Daoy (cell line): ENCODE results near the gene TRIP13. TPM values are rescaled to one million over a fixed set of nuclear protein-coding genes. Genes with fewer than 3 reads are reported as not detected.
A peak's percentile ranks its signal among the peaks of the same experiment; 100 is the strongest.
"Not testable (repeated sequence)": the region's sequence is repeated elsewhere in the genome, so short reads cannot be mapped to it uniquely, and the experiment has no call there.

ENCODE experiments used
- DNase-seq: peaks from one replicate; pipeline ENCODE4 v3.0.0-alpha.2; 2015; ENCODE audit warnings: low read depth
- total RNA-seq: library from RNA; depleted of rRNA; stranded (reverse); fragments of >200 nt; shearing (Covaris generic); gene quantifications from 2 replicates; pipeline ENCODE4 v1.2.3, GENCODE V29; 2014

Gene TRIP13
- total RNA-seq, 1 experiment from 2014 or later: 88.9 TPM

- DNase-seq: not testable (repeated sequence)
Observed at GRCh38 chr5:918717-919116, 26.0 kb downstream of the TRIP13 start.

GRCh38 chr5:919356-920000 is 26.8 kb downstream of the TRIP13 start:
- no peak for DNase-seq

- DNase-seq: no peak
Observed at GRCh38 chr5:920321-920720, 27.6 kb downstream of the TRIP13 start.

GRCh38 chr5:921456-922435 is 29.1 kb downstream of the TRIP13 start:
- no peak for DNase-seq

- DNase-seq: no peak
Observed at GRCh38 chr5:922436-923280, 30.0 kb downstream of the TRIP13 start.

DNA sequence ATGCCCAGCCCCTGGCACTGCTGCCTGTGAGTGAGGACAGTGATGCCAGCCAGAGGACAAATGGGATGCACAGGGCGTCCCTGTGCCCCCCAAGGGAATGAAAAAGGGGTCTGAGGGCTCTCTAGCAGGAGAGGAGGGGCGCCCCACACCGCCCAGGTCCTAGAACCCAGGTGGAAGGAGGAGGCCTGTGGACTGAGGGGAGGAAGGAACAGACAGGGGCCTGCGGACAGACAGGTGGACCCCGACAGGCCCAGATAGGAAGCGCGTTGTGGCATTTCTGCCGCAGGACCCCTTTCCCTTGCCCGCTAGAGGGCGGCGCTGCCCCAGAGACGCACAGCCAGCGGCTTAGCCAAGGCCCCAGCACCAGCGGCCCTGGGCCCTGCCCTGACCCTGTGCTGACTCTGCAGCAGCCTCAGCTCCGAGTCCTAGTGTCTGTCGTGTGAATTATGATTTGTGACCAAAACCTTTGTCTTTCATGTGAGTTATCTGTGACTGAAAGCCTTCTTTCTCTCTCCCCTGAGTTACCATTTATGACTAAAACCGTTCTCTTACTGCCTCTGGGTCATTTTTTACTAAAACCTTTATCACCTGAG is 30.7 kb downstream of the TRIP13 start:
- DNase-seq: peak; percentile 80

- DNase-seq: no peak
Observed at GRCh38 chr5:926417-927171, 33.9 kb downstream of the TRIP13 start.

GRCh38 chr5:927172-928015 is 34.7 kb downstream of the TRIP13 start:
- no peak for DNase-seq

DNA sequence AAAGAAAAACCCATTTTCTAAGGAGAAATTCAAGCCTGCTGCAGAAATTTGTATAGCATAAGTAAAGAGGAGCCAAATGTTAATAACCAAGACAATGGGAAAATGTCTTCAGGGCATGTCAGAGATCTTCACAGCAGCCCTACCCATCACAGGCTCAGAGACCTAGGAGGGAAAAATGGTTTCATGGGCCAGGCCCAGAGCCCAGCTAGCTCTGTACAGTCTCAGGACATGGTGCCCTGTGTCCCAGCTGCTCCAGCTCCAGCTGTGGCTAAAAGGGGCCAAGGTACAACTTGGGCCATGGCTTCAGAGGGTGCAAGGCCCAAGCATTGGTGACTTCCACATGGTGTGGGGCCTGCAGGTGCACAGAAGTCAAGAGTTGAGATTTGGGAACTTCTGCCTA is 36.5 kb downstream of the TRIP13 start:
- not testable (repeated sequence) for DNase-seq

DNA sequence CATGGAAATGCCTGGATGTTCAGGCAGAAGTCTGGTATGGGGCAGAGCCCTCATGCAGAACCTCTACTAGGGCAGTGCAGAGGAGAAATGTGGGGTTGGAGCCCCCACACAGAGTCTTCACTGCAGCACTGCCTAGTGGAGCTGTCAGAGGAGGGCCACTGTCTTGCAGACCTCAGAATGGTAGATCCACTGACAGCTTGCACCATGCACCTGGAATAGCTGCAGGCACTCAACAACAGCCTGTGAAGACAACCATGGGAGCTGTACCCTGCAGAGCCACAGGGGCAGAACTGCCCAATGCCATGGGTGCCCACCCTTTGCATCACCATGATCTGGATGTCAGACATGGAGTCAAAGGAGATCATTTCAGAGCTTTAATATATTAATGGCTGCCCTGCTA is 36.9 kb downstream of the TRIP13 start:
- DNase-seq: no peak

DNA sequence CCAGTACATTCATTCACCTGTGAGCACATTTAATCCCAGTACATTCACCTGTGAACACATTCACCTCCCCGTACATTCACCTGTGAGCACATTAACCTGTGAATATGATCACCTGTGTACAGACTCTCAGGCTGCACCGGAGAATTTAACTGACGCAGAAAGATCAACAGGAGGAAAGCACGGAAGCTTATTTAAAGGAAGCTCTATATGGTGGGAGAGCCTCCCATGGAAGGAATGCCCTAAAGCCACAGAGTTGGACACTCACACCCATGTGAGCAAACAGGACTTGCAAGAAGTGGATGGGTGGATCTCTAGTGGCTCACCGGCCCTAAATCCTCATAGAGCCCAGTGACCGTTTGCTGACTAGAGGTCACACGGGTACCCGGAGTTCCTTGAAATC is 38.2 kb downstream of the TRIP13 start:
- no peak for DNase-seq

DNA sequence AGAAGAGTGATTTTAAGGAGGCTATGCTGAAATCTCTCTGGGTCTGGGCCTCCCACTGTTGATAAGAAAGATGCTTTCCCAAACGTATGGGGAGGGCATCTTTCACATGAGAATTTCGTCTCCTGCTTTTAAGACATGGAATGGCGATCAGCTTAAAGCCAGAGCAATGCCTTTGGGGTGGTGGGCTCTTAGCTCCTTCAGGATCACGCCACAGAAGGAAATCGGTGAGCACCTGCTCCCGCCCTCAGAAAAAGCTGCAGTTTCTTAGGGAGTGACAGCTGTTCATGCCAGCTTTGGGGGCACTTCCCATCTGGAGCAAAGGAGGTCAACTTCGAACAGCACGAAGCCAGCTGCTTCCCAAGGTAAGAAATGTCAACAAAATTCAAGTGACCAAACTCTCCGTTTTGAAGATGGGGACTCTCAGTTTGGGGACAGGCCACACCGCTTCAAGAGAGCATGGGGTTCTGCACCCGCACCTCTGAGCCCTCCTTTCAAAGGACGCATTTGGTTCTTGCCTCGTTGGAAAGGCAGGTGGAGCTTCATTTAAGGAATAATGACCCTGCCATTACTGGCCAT is 39.0 kb downstream of the TRIP13 start:
- DNase-seq: no peak

- DNase-seq: no peak
Observed at GRCh38 chr5:932151-932627, 39.5 kb downstream of the TRIP13 start.

- no peak for DNase-seq
Observed at GRCh38 chr5:932628-933250, 40.1 kb downstream of the TRIP13 start.

- no peak for DNase-seq
Observed at GRCh38 chr5:933251-933861, 40.7 kb downstream of the TRIP13 start.

DNA sequence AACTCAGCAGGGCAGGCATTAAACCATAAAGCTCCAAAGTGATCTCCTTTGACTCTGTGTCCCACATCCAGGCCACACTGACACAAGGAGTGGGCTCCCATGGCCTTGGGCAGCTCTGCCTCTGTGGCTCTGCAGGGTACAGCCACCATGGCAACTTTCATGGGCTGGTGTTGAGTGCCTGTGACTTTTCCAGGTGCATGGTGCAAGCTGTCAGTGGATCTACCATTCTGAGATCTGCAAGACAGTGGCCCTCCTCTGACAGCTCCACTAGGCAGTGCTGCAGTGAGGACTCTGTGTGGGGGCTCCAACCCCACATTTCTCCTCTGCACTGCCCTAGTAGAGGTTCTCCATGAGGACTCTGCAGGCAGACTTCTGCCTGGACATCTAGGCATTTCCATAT is 41.3 kb downstream of the TRIP13 start:
- DNase-seq: not testable (repeated sequence)

DNA sequence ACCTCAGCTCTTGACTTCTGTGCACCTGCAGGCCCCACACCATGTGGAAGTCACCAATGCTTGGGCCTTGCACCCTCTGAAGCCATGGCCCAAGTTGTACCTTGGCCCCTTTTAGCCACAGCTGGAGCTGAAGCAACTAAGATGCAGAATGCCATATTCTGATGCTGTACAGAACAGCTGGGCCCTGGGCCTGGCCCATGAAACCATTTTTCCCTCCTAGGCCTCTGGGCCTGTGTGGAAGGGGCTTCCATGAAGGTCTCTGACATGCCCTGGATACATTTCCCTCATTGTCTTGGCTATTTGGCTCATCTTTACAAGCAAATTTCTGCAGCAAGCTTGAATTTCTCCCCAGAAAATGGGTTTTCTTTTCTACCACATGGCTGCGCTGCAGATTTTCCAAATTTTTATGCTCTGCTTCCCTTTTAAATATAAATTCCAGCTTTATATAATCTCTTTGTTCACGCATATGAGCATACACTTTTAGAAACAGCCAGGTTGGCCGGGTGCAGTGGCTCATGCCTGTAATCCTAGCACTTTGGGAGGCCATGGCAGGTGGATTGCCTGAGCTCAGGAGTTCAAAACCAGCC is 41.8 kb downstream of the TRIP13 start:
- DNase-seq: not testable (repeated sequence)

GRCh38 chr5:935510-936084 is 42.9 kb downstream of the TRIP13 start:
- no peak for DNase-seq
